Myometrial cell (primary cell): ENCODE data around the gene CLEC4G. TPM values are rescaled to one million over a fixed set of nuclear protein-coding genes. Genes with fewer than 3 reads are reported as not detected.

Experiments
- total RNA-seq: library from RNA; depleted of rRNA; stranded (reverse); fragments of >200 nt; gene quantifications from 2 replicates; pipeline ENCODE4 v1.2.3, GENCODE V29; 2015

CLEC4G gene
- not detected in 2 replicates for total RNA-seq

GRCh38 chr19:7732045-7732444 is at the start of gene CLEC4G:
Gene CLEC4G, minus strand, starts transcription at chr19:7732110. Its CDS starts 8 bp downstream, at chr19:7732102.

GRCh38 chr19:7762719-7763293 is 30.9 kb upstream of the CLEC4G start, which contains the start of gene CLEC4M:
Gene CLEC4M, plus strand, starts transcription at chr19:7763243. Its CDS starts 24 bp downstream, at chr19:7763267.

GRCh38 chr19:7746903-7747884 is 15.3 kb upstream of the CLEC4G start, which contains the start of gene CD209:
Gene CD209, minus strand, starts transcription at chr19:7747534. Its CDS starts 23 bp downstream, at chr19:7747511.

GRCh38 chr19:7701654-7702457 is 30.1 kb downstream of the CLEC4G start, which contains the start of gene FCER2:
Gene FCER2, minus strand, starts transcription at chr19:7702131. Its CDS starts 2,371 bp downstream, at chr19:7699760.

GRCh38 chr19:7680606-7681339 is 51.1 kb downstream of the CLEC4G start, which contains the start of gene TRAPPC5:
Gene TRAPPC5, plus strand, starts transcription at chr19:7680833. Its CDS starts 1,421 bp downstream, at chr19:7682254.

Other genes with a start within 250 kb of the CLEC4G start
- gene PEX11G, start 243.1 kb downstream of the CLEC4G start, total RNA-seq: 2.6 and 3.9 TPM in 2 replicates
- gene ZNF358, start 216.0 kb downstream of the CLEC4G start, total RNA-seq: 20.2 and 22.5 TPM in 2 replicates
- 3.9 and 4.6 TPM in 2 replicates for gene MCOLN1, start 209.5 kb downstream of the CLEC4G start, total RNA-seq
- 159 and 163 TPM in 2 replicates for gene PNPLA6, start 196.4 kb downstream of the CLEC4G start, total RNA-seq
- gene CAMSAP3, start 136.2 kb downstream of the CLEC4G start, total RNA-seq: not detected in 2 replicates
- 42.2 and 45.3 TPM in 2 replicates for gene XAB2, start 102.6 kb downstream of the CLEC4G start, total RNA-seq
- 4.9 and 7.4 TPM in 2 replicates for gene PET100, start 102.3 kb downstream of the CLEC4G start, total RNA-seq
- gene PCP2, start 98.4 kb downstream of the CLEC4G start, total RNA-seq: not detected in 2 replicates
- gene STXBP2, start 95.0 kb downstream of the CLEC4G start, total RNA-seq: 12.1 and 22.8 TPM in 2 replicates
- gene RETN, start 63.1 kb downstream of the CLEC4G start, total RNA-seq: not detected in 2 replicates
- gene MCEMP1, start 55.0 kb downstream of the CLEC4G start, total RNA-seq: not detected in 2 replicates
- 86.2 and 107 TPM in 2 replicates for gene TRAPPC5, start 51.3 kb downstream of the CLEC4G start, total RNA-seq
- not detected in 2 replicates for gene FCER2, start 30.0 kb downstream of the CLEC4G start, total RNA-seq
- not detected in 2 replicates for gene CD209, start 15.4 kb upstream of the CLEC4G start, total RNA-seq
- not detected in 2 replicates for gene CLEC4M, start 31.1 kb upstream of the CLEC4G start, total RNA-seq
- gene EVI5L, start 98.1 kb upstream of the CLEC4G start, total RNA-seq: 25.5 and 44.4 TPM in 2 replicates
- gene PRR36, start 142.3 kb upstream of the CLEC4G start, total RNA-seq: not detected in 2 replicates
- 7.2 and 8.5 TPM in 2 replicates for gene LRRC8E, start 156.4 kb upstream of the CLEC4G start, total RNA-seq
- 8.4 and 9.6 TPM in 2 replicates for gene MAP2K7, start 171.8 kb upstream of the CLEC4G start, total RNA-seq
- 25.4 TPM in 1 of 2 replicates, not detected in the other for gene TGFBR3L, start 182.7 kb upstream of the CLEC4G start, total RNA-seq
- gene SNAPC2, start 188.2 kb upstream of the CLEC4G start, total RNA-seq: 60.5 and 80.3 TPM in 2 replicates
- 2.9 and 4.3 TPM in 2 replicates for gene CTXN1, start 194.0 kb upstream of the CLEC4G start, total RNA-seq
- gene TIMM44, start 211.6 kb upstream of the CLEC4G start, total RNA-seq: 67.7 and 89.3 TPM in 2 replicates